ENCODE results near the gene NUDT2. TPM values are rescaled to one million over a fixed set of nuclear protein-coding genes. Genes with fewer than 3 reads are reported as not detected.
"Not testable (repeated sequence)": the region's sequence is repeated elsewhere in the genome, so short reads cannot be mapped to it uniquely, and the experiment has no call there.

NUDT2 gene
- 6.6 and 19.3 TPM in 2 replicates for total RNA-seq (2014; rRNA removed; shearing (Covaris generic); ENCODE audit: low replicate concordance)

DNA sequence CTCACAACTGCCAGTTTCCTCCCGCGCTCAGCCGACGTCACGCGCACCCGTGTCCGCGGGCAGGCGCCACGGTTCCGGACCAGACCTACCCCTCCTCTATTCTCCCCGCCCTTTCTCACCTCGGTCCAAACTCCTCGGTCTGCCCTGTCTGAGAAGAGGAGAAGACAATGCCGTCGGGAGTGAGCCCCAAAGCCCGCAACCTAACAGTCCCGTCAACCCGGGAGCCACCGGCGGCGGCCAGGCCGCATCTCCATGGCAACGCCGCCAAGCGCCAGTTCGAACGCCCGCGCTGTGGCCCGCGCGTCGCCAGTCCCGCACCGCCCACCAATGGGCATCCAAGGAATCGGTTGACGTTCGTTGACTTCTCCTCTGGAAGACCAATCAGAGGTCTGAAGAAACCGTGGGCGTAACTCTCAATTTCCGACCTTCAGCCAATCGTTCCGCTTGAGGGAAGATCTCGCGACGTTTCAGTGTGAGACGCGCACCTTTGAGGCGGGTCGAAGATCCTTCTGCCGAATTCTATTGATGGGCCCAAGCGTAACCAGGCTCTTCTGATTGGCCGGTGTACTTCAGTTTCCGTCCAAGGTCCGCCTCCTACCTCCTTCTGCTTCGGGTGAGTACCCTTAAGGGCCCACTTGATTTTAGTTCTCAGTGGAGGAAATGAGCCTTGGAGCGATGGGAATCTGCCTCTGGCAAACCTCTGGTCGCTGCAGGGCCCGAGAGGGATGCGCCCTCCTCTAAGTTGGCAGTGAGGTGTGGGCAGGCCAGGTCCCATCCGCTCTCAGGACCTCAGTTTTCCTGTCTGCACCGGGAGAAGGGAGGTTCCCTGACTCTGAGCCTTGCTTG, at the start of gene NUDT2, which contains the start of gene KIF24:
TSS of gene NUDT2 (plus strand) at position 583 of the 846 bp plus-strand sequence. CDS start 9,471 bp downstream, outside the sequence.
TSS of gene KIF24 (minus strand) at position 282 of the 846 bp plus-strand sequence. CDS start 17,922 bp downstream, outside the sequence.
- Histone ChIP-seq H3K9me3 (no peaks in the 10 kb centered on the region), H3K27me3 (no peaks in the 10 kb centered on the region)

DNA sequence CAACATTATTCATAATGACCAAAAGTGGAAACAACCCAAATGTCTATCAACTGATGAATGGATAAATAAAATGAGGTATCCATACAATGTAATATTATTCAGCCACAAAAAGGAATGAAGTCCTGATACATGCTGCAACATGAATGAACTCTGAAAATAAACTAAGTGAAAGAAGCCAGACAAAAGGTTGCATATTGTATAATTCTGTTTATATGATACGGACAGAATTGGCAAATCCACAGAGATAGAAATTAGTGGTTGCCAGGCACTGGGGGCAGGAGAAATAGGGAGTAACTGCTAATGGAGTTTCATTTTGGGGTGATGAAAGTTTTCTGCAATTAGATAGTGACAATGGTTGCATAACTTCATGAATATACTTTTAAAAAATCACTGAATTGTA, 47.3 kb upstream of the NUDT2 start:
- H3K9me3 ChIP-seq: no peaks in the 10 kb centered on the region
- DNase-seq: no peak
- H3K36me3 ChIP-seq: no peaks in the 10 kb centered on the region
- H3K4me3 ChIP-seq: no peak overlapping the region
- no peaks in the 10 kb centered on the region for H3K27me3 ChIP-seq

More for the DNA sequence above, at the start of gene NUDT2, which contains the start of gene KIF24:
- H3K4me3 ChIP-seq: peak within 1 kb of the TSS; percentile 93
- DNase-seq: peak; percentile 95
- H3K36me3 ChIP-seq: no peaks in the 10 kb centered on the region

DNA sequence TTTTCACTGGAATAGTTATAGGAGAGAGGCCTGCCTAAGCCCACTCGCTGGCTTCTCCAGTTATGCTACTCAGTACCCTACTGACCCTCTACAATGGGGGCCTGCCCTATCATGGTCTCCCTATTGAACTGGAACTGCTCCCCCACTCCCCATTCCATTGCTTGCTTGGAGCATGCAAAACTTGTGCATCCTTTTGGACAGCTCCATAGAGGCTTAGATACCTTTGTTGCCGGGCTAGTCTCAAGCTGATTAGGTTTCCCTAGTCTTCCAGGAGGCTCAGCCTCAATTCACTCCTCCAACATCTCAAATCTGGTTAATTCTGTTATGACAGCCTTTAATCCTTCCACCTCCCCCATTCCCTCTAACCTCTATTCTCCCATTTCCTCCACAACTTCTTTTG, 40.2 kb upstream of the NUDT2 start:
- no peak for DNase-seq

DNA sequence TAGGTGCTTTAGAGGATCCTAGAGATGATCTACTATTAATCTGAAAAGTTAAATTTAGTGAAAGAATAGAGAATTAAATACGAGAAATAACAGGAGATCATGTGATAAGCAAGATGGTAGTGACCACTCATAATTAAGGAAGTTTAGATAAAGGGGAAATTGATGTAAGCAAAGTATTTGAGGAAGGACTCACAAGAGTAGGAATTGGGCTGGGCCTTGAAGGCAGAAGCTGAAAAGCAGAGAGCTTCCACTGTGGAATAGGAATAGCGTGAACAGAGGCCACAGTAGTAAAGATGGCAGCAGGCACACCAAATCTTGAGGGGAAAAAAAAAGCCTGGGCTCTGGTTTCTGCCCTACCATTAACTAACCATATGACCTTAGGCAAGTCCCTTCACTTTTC, 38.3 kb upstream of the NUDT2 start:
- Histone ChIP-seq H3K4me3 (no peak overlapping the region), H3K36me3 (no peaks in the 10 kb centered on the region), H3K9me3 (no peaks in the 10 kb centered on the region), H3K27me3 (no peaks in the 10 kb centered on the region)
- DNase-seq: no peak

More for the DNA sequence above, 40.2 kb upstream of the NUDT2 start:
- no peaks in the 10 kb centered on the region for H3K36me3 ChIP-seq
- no peaks in the 10 kb centered on the region for H3K27me3 ChIP-seq
- H3K9me3 ChIP-seq: no peaks in the 10 kb centered on the region
- H3K4me3 ChIP-seq: no peak overlapping the region

DNA sequence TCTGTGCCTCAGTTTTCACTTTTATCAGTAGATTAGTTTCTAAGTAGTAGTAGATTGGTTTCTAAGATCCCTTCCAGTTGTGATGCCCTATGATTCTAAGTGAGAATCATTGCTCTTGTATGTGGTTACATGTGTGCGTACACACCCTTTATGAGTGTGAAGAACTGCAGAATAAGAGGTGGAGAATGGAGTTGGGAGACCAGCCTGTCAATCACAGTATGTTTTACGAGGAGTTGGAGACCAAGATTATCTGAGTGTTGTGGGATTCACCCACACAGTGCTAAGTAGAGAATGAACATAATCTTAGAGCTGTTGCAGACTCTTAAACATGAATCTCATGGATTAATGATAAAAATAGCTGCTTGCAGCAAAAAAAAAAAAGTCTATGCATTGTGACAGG, 37.9 kb upstream of the NUDT2 start:
- H3K9me3 ChIP-seq: no peaks in the 10 kb centered on the region
- H3K27me3 ChIP-seq: no peaks in the 10 kb centered on the region
- DNase-seq: no peak

DNA sequence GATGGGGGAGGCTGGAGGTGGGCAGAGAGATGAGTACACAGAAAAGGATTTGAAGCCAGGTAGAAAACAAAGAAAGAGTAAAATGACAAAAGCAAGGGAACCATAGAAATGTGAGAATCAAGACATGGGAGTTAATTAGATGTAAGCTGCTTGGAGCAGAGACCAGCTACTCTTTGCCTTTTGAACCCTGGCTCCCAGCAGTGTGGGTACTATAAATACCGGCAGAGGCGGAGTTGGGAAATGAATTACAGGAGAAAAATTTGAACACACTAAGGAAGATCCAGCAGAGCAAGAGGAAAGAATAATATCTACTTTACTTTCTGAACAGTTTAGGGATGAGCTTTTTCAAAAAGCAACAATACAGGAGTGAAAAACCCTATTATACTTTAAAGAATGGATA, 36.8 kb upstream of the NUDT2 start:
- Histone ChIP-seq H3K36me3 (no peaks in the 10 kb centered on the region), H3K9me3 (no peaks in the 10 kb centered on the region), H3K27me3 (no peaks in the 10 kb centered on the region), H3K4me3 (no peak overlapping the region)
- no peak for DNase-seq

More for the DNA sequence above, 37.9 kb upstream of the NUDT2 start:
- Histone ChIP-seq H3K36me3 (no peaks in the 10 kb centered on the region), H3K4me3 (no peak overlapping the region)

DNA sequence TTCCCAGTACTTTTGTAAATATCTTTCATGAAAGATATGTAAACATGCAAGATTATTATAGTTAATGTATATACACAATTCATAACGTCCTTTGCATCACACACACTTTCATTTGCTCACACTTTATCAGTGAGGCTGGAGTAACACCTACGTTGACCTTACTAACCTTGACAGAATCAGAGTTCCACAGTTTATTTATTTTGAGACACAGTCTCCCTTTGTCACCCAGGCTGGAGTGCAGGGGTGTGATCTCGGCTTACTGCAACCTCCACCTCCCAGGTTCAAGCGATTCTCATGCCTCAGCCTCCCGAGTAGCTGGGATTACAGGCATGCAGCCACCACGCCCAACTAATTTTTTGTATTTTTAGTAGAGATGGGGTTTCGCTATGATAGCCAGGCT, 28.3 kb upstream of the NUDT2 start:
- H3K36me3 ChIP-seq, DNase-seq, H3K9me3 ChIP-seq, H3K27me3 ChIP-seq, H3K4me3 ChIP-seq: not testable (repeated sequence)

DNA sequence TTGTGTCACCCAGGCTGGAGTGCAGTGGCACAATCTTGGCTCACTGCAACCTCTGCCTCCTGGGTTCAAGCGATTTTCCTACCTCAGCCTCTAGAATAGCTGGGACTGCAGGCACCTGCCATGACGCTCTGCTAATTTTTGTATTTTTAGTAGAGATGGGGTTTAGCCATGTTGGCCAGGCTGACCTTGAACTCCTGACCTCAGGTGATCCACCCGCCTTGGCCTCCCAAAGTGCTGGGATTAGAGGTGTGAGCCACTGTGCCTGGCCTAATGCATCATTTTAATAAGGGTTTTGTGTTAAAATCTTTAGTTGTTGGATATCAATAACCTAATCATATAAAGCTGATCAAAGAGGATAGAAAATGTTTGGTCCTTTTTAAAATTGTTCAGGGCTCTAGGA, 21.1 kb upstream of the NUDT2 start:
- H3K36me3 ChIP-seq, H3K9me3 ChIP-seq, DNase-seq, H3K27me3 ChIP-seq, H3K4me3 ChIP-seq: not testable (repeated sequence)

DNA sequence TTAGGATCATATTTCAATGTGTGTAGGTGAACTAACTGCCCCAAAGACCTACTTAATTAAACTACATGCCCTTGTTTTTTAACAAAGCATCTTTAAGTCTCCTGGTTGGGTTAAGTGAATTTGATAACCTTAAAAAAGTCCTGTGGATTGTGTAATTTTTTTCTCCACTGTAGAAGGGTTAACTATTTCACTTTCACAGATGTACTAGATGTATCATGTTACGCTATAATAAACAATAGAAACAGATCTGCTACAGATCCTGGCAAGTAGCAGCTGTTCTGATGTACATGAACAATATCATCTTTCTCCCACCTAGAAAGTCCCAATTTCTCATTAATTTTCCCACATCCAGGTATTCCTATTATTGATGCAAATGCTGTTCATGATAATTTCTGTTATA, 19.2 kb upstream of the NUDT2 start:
- Histone ChIP-seq H3K9me3 (no peaks in the 10 kb centered on the region), H3K4me3 (no peak overlapping the region), H3K27me3 (no peaks in the 10 kb centered on the region), H3K36me3 (no peaks in the 10 kb centered on the region)
- DNase-seq: no peak

DNA sequence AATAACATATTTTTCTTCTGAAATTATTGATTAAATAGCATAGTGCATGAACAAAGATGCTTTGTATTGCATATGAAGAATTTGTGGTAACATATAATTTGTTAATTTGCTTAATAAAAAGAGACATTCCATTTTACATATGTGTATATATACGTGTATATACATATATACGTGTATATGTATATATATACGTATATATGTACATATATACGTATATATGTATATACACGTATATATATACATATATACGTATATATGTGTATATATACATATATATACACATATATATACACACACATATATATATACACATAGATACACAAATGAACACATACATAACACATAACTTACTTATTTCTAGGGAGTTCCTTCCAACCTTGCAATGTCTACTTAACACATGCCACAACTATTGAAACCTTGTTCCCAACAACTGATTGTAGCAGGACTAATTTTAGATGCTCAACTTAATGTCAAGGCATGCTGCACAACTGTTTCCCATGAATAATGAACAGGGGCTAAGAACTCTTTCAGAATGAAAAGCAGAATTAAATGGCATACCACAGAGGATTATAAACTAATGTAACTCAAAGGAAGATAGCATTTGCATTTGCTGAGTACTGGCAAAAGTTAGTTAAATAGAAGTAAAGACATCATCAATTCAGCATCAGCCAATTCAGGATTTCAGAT, 17.7 kb upstream of the NUDT2 start:
- DNase-seq: no peak
- Histone ChIP-seq H3K27me3 (no peaks in the 10 kb centered on the region), H3K36me3 (no peaks in the 10 kb centered on the region), H3K4me3 (no peak overlapping the region), H3K9me3 (no peaks in the 10 kb centered on the region)

DNA sequence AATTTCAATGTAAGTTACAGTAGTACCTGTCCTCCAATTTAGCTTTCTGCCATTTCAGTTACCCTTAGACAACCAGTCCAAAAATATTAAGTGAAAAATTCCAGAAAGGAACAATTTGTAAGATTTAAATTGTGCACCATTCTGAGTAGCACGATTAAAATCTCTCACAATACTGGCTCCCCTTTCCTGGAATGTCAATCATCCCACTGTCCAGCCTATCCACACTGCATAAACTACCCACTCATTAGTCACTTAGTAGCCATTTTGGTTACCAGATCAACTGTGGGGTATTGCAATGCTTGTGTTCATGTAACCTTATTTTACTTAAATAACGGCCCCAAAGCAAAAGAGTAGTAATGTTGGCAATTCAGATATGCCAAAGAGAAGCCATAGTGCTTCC, 11.9 kb upstream of the NUDT2 start:
- Histone ChIP-seq H3K36me3 (no peaks in the 10 kb centered on the region; the same call in 1 of the 2 replicates), H3K27me3 (no peaks in the 10 kb centered on the region), H3K9me3 (no peaks in the 10 kb centered on the region), H3K4me3 (no peak overlapping the region)
- no peak for DNase-seq

DNA sequence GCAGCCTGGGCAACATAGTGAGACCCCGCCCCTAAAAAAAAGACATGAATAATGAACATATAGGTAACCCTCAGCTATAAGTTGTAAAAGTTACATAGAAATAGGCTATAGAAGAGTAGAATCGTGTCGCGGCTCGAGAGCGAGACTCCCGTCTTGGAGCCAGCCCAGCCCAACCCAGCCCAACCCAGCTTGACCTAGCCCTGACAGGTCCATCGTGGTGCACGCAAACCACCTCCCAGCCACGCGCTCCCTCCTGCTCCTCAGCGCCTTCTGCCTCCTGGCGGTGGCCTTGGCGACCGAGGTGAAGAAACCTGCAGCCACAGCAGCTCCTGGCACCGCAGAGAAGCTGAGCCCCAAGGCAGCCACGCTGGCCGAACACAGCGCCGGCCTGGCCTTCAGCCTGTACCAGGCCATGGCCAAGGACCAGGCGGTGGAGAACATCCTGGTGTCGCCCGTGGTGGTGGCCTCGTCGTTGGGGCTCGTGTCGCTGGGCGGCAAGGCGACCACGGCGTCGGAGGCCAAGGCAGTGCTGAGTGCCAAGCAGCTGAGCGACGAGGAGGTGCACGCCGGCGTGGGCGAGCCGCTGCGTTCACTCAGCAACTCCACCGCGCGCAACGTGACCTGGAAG, 11.1 kb upstream of the NUDT2 start:
- H3K27me3 ChIP-seq: no peaks in the 10 kb centered on the region
- no peaks in the 10 kb centered on the region for H3K9me3 ChIP-seq
- no peak for DNase-seq
- no peaks in the 10 kb centered on the region; the same call in 1 of the 2 replicates for H3K36me3 ChIP-seq
- no peak overlapping the region for H3K4me3 ChIP-seq

DNA sequence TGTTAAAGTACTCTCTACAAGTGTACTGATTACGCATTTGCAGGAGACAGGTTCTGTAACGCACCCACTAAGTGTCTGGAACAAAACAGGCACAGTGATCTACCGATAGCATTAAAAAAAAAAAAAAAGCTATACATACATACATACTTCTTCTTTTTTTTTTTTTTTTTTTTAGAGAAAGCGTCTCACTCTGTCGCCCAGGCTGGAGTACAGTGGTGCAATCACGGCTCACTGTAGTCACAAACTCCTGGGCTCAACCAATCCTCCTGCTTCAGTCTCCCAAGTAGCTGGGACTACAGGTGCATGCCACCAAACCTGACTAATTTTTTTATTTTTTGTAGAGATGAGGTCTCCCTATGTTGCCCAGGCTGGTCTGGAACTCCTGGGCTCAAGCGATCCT, 7.9 kb upstream of the NUDT2 start:
- DNase-seq: no peak
- H3K27me3 ChIP-seq: no peaks in the 10 kb centered on the region
- H3K36me3 ChIP-seq: no peaks in the 10 kb centered on the region; the same call in 1 of the 2 replicates
- H3K4me3 ChIP-seq: no peak overlapping the region
- no peaks in the 10 kb centered on the region for H3K9me3 ChIP-seq

DNA sequence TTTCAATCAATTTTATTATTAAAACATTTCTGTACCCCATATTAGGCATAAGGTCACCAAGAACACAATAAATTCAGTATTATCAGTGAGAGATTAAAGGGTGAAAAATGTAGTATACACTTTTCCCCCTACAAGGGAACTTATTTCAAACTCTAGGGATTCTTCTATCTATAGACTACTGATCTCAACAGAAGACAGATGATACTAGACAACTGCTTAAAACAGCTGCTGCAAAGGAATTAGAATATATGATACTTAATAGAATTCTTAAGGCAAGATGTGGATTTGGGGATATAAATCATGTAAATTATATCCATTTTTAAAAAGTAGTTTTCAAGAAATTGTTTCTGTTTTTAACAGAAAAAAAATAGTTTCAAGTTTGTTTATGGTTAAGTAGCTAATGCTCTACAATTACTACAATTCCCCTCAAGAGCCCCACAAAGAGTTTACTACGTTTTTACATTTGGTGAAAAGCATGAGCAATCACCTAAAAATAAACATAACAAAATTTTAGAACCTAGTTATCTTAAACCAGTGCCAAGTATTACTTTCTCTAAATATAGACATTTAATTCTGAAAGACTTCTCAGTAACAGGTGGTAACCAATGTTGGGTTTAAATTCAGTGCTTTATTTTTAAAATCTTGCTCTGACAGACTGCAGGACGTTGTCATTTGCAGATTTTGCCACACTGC, 6.3 kb upstream of the NUDT2 start:
- Histone ChIP-seq H3K4me3 (no peak overlapping the region), H3K36me3 (no peaks in the 10 kb centered on the region; the same call in 1 of the 2 replicates), H3K27me3 (no peaks in the 10 kb centered on the region), H3K9me3 (no peaks in the 10 kb centered on the region)
- no peak for DNase-seq

DNA sequence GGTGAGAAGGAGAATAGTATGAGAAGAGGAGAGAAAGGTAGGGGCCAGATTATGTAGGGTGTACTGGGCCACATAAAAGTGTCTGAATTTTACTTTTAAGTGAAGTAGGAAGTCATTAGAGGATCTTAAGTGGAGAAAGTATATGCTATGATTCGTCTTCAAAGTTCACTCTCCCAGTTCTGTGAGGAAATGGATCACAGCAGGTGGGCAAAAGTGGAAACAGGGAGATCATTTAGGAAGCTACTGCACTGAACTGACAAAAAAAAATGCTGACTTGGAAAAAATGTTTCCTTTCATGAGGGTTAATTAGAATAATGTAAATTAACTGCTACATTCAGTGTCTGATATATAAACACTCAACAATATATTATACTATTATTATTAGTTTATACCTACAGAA, 2.7 kb upstream of the NUDT2 start:
- no peaks in the 10 kb centered on the region for H3K27me3 ChIP-seq
- DNase-seq: no peak
- H3K36me3 ChIP-seq: no peaks in the 10 kb centered on the region
- no peak overlapping the region for H3K4me3 ChIP-seq
- H3K9me3 ChIP-seq: no peaks in the 10 kb centered on the region

DNA sequence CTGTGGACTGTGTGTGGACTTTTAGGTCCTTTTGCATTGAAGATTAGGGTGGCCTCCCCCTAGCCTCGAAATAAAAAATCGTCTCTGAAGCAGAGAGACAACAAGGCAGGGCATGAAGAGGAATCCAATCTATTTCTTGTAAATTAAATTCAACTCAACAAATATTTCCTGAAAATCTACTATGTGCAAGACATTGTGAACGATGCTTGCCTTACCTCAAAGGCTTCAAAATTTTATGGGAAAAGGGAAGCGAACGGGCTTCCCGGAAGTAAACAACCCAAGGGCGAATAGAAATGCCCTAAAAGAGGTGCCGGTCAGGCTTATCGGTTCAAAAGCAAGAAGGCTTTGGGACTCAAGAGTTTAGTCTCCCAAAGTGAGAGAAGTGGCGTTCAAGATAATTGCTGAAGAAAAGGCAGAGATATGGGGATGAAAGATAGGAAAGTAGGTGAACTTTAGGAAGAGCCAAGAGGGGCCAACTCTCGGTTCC, 826 bp upstream of the NUDT2 start:
- peak overlapping the region; percentile 93 for H3K4me3 ChIP-seq
- no peak for DNase-seq
- H3K27me3 ChIP-seq: no peaks in the 10 kb centered on the region
- H3K36me3 ChIP-seq: no peaks in the 10 kb centered on the region
- no peaks in the 10 kb centered on the region for H3K9me3 ChIP-seq

All from MG63 (cell line).